ENCODE data around the gene KDM6B. TPM values are rescaled to one million over a fixed set of nuclear protein-coding genes. Genes with fewer than 3 reads are reported as not detected.
A peak's percentile ranks its signal among the peaks of the same experiment; 100 is the strongest.
"Not testable (repeated sequence)": the region's sequence is repeated elsewhere in the genome, so short reads cannot be mapped to it uniquely, and the experiment has no call there.

KDM6B gene
- total RNA-seq, 2 donors from 2014 or later: 7.5 to 20.1 TPM

GRCh38 chr17:7806587-7806986 lies 27.4 kb upstream of the KDM6B start:
- H3K4me1 ChIP-seq: no peaks in the 10 kb centered on the region
- TF ChIP-seq POLR2A (IDR thresholded peaks at IDR 0.05): no peak
- no peak for TF ChIP-seq CTCF (IDR thresholded peaks at IDR 0.05)
- DNase-seq (peak in 1 of 4 donors; percentile 9), ATAC-seq (no peak)
- no peaks in the 10 kb centered on the region for H3K27me3 ChIP-seq
- intact Hi-C loops (cut with DNase I): no loop called here
- H3K36me3 ChIP-seq (replicated peaks in 1 of 2; ENCODE audit: insufficient read depth in 1 of 2, low read depth in 2 of 2): no peaks in the 10 kb centered on the region
- H3K4me3 ChIP-seq: no peak overlapping the region
- 79 to 91% methylated on average over 6 of the region's 6 CpGs for WGBS, 2 donors
- H3K27ac ChIP-seq: no peak overlapping the region
- no peaks in the 10 kb centered on the region for H3K9me3 ChIP-seq

- no peak for ATAC-seq
Measured at GRCh38 chr17:7807206-7807605, 26.8 kb upstream of the KDM6B start.

GRCh38 chr17:7809086-7809790 lies 24.8 kb upstream of the KDM6B start:
- ATAC-seq (no peak), DNase-seq (no peak)
- H3K27me3 ChIP-seq: no peaks in the 10 kb centered on the region
- intact Hi-C loops (cut with DNase I): no loop called here
- WGBS, 2 donors: 79 to 81% methylated on average over 11 of the region's 11 CpGs
- TF ChIP-seq CTCF (IDR thresholded peaks at IDR 0.05) (no peak), POLR2A (IDR thresholded peaks at IDR 0.05) (no peak)
- no peaks in the 10 kb centered on the region for H3K36me3 ChIP-seq (replicated peaks in 1 of 2; ENCODE audit: insufficient read depth in 1 of 2, low read depth in 2 of 2)
- H3K4me3 ChIP-seq: no peak overlapping the region
- H3K4me1 ChIP-seq: no peaks in the 10 kb centered on the region
- no peak overlapping the region for H3K27ac ChIP-seq
- no peaks in the 10 kb centered on the region for H3K9me3 ChIP-seq

More at GRCh38 chr17:7807206-7807605, 26.8 kb upstream of the KDM6B start:
- H3K4me3 ChIP-seq: no peak overlapping the region
- WGBS, 2 donors: 87 to 96% methylated on average over 21 of the region's 21 CpGs
- H3K27ac ChIP-seq: no peak overlapping the region
- no peak for DNase-seq
- H3K9me3 ChIP-seq: no peaks in the 10 kb centered on the region
- TF ChIP-seq CTCF (IDR thresholded peaks at IDR 0.05): no peak
- no peak for TF ChIP-seq POLR2A (IDR thresholded peaks at IDR 0.05)
- no peaks in the 10 kb centered on the region for H3K27me3 ChIP-seq
- no peaks in the 10 kb centered on the region for H3K4me1 ChIP-seq
- intact Hi-C loops (cut with DNase I): no loop called here
- H3K36me3 ChIP-seq (replicated peaks in 1 of 2; ENCODE audit: insufficient read depth in 1 of 2, low read depth in 2 of 2): no peaks in the 10 kb centered on the region

GRCh38 chr17:7809791-7810343 lies 24.1 kb upstream of the KDM6B start:
- ATAC-seq; H3K27ac ChIP-seq; DNase-seq; H3K4me1 ChIP-seq; H3K9me3 ChIP-seq; intact Hi-C loops (cut with DNase I); H3K36me3 ChIP-seq (replicated peaks in 1 of 2; ENCODE audit: insufficient read depth in 1 of 2, low read depth in 2 of 2); H3K4me3 ChIP-seq; H3K27me3 ChIP-seq: not testable (repeated sequence)
- WGBS, 2 donors: 80 to 85% methylated on average over 9 of the region's 9 CpGs

- no peaks in the 10 kb centered on the region for H3K36me3 ChIP-seq (replicated peaks in 1 of 2; ENCODE audit: insufficient read depth in 1 of 2, low read depth in 2 of 2)
- H3K9me3 ChIP-seq: no peaks in the 10 kb centered on the region
- TF ChIP-seq POLR2A (IDR thresholded peaks at IDR 0.05): no peak
- no peak for TF ChIP-seq CTCF (IDR thresholded peaks at IDR 0.05)
- no peak overlapping the region for H3K4me3 ChIP-seq
- 80 to 82% methylated on average over 3 of the region's 3 CpGs for WGBS, 2 donors
- no peaks in the 10 kb centered on the region for H3K4me1 ChIP-seq
- no peak for DNase-seq
- no peaks in the 10 kb centered on the region for H3K27me3 ChIP-seq
- H3K27ac ChIP-seq: no peak overlapping the region
- intact Hi-C loops (cut with DNase I): no loop called here
- ATAC-seq: no peak
Measured at GRCh38 chr17:7811251-7811650, 22.8 kb upstream of the KDM6B start.
